GM13976 (cell line): ENCODE results near the gene ARHGAP26.

Experiments used
- DNase-seq: peaks from one replicate; pipeline ENCODE4 v3.0.0; 2012; ENCODE audit warnings: low spot score
- CTCF ChIP-seq: IDR thresholded peaks from 2 replicates; pipeline ENCODE4 v1.5.1; 2012; ENCODE audit warnings: borderline replicate concordance, mild to moderate bottlenecking; ENCODE audit not compliant: insufficient read depth; ENCODE audit errors: extremely low read depth, missing control alignments, control extremely low read depth
- in situ Hi-C: fragments of 300-500 bp; cut with MboI; formaldehyde crosslinking; loops from one replicate; pipeline ENCODE4 v1.12.0; 2022; ENCODE audit warnings: low sequenced_read_pairs, mixed read lengths, inconsistent platforms; ENCODE audit not compliant: unreplicated experiment

ARHGAP26 gene

GRCh38 chr5:143262393-143263174 lies 492.4 kb downstream of the ARHGAP26 start:
- TF ChIP-seq CTCF: no peak
- DNase-seq: no peak
- in situ Hi-C loops: no loop called here

- no peak for DNase-seq
- in situ Hi-C loops: no loop called here
- no peak for TF ChIP-seq CTCF
These were observed 493.2 kb downstream of the ARHGAP26 start for GRCh38 chr5:143263272-143263810.

- in situ Hi-C loops: no loop called here
- no peak for TF ChIP-seq CTCF
- DNase-seq: no peak
These were observed 495.8 kb downstream of the ARHGAP26 start for GRCh38 chr5:143265995-143266394.

- no peak for DNase-seq
- in situ Hi-C loops: no loop called here
- TF ChIP-seq CTCF: no peak
These were observed 497.0 kb downstream of the ARHGAP26 start for GRCh38 chr5:143267186-143267585.

GRCh38 chr5:143268388-143268787 lies 498.2 kb downstream of the ARHGAP26 start:
- DNase-seq: no peak
- in situ Hi-C loops: no loop called here
- TF ChIP-seq CTCF: no peak

- TF ChIP-seq CTCF: no peak
- in situ Hi-C loops: no loop called here
- DNase-seq: no peak
These were observed 501.3 kb downstream of the ARHGAP26 start for GRCh38 chr5:143271431-143271830.
